Measurements from ENCODE around the gene CMSS1.

CMSS1 gene

DNA sequence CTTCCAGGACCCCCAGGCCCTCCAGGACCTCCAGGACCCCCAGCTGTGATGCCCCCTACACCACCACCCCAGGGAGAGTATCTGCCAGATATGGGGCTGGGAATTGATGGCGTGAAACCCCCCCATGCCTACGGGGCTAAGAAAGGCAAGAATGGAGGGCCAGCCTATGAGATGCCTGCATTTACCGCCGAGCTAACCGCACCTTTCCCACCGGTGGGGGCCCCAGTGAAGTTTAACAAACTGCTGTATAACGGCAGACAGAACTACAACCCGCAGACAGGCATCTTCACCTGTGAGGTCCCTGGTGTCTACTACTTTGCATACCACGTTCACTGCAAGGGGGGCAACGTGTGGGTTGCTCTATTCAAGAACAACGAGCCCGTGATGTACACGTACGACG is 22.1 kb upstream of the CMSS1 start:
- H3K27ac Mint-ChIP-seq, result no peak overlapping the region
- no peak overlapping the region for H3K4me3 Mint-ChIP-seq
- H3K36me3 Mint-ChIP-seq (ENCODE audit: low read depth), result no peaks in the 10 kb centered on the region
- H3K9me3 Mint-ChIP-seq, result no peaks in the 10 kb centered on the region
- H3K4me1 Mint-ChIP-seq (ENCODE audit: low read depth), result no peaks in the 10 kb centered on the region
- peaks cover 7% of the 10 kb centered on the region for H3K27me3 Mint-ChIP-seq (ENCODE audit: low read depth)

DNA sequence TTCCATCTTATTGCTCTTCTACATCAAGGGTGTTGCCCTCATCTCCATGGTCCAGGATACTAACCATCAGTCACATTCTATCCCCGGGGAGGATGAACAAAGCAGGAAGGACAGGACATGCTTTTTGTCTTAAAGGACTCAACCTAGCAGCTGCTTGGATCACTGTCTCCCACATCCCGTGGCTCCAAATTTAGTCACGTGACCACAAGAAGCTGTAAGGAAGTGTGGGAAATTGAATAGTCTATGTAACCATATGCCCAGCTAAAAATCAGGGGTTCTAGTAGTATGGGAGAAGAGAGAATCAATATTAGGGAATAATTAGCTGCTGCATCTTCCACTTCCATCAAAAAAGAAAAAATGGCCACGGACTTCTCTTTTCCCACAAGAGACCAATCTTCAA is 18.2 kb upstream of the CMSS1 start:
- Mint-ChIP-seq H3K27me3 (ENCODE audit: low read depth) (peaks cover 3% of the 10 kb centered on the region), H3K27ac (no peak overlapping the region), H3K36me3 (ENCODE audit: low read depth) (no peaks in the 10 kb centered on the region)

DNA sequence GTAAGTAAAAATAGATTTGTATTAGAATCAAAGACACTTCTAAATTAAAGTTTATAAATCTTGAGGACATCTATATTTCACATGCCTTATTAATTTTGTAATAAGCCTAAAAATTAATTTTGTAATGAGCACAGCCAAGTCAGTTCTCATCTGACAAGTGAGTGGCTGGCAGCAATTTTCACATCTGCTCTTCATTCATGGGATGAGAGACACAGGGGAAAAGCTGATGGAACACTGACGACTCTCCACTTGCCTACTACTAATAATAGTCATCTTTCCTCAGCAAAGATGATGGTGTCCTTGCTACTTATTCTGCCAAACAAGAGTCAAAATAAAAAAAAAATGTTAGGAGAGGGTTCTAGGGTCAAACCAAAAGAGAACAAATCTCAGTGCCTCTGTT is 14.4 kb upstream of the CMSS1 start:
- no peaks in the 10 kb centered on the region for H3K4me1 Mint-ChIP-seq (ENCODE audit: low read depth)
- peaks cover 15% of the 10 kb centered on the region for H3K9me3 Mint-ChIP-seq
- H3K36me3 Mint-ChIP-seq (ENCODE audit: low read depth), result peaks cover 6% of the 10 kb centered on the region
- peaks cover 3% of the 10 kb centered on the region for H3K27me3 Mint-ChIP-seq (ENCODE audit: low read depth)
- H3K4me3 Mint-ChIP-seq, result no peak overlapping the region
- H3K27ac Mint-ChIP-seq, result no peak overlapping the region

More for the DNA sequence above, 18.2 kb upstream of the CMSS1 start:
- Mint-ChIP-seq H3K4me1 (ENCODE audit: low read depth) (no peaks in the 10 kb centered on the region), H3K9me3 (peaks cover 3% of the 10 kb centered on the region), H3K4me3 (no peak overlapping the region)

DNA sequence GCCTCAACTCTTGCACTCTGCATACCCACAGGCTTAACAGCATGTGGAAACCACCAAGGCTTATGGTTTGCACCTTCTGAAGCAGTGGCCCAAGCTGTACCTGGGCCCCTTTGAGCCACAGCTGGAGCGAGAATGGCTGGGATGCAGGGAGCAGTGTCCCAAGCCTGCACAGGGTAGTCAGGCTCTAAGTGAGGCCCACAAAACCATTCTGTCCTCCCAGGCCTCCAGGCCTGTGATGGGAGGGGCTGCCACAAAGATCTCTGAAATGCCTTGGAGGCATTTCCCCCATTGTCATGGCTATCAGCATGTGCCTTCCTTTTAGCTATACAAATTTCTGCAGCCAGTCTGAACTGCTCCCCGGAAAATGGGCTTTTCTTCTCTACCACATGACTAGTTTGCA is 12.5 kb upstream of the CMSS1 start:
- Mint-ChIP-seq H3K4me1 (ENCODE audit: low read depth) (no peaks in the 10 kb centered on the region), H3K27me3 (ENCODE audit: low read depth) (peaks cover 4% of the 10 kb centered on the region), H3K36me3 (ENCODE audit: low read depth) (peaks cover 6% of the 10 kb centered on the region)

DNA sequence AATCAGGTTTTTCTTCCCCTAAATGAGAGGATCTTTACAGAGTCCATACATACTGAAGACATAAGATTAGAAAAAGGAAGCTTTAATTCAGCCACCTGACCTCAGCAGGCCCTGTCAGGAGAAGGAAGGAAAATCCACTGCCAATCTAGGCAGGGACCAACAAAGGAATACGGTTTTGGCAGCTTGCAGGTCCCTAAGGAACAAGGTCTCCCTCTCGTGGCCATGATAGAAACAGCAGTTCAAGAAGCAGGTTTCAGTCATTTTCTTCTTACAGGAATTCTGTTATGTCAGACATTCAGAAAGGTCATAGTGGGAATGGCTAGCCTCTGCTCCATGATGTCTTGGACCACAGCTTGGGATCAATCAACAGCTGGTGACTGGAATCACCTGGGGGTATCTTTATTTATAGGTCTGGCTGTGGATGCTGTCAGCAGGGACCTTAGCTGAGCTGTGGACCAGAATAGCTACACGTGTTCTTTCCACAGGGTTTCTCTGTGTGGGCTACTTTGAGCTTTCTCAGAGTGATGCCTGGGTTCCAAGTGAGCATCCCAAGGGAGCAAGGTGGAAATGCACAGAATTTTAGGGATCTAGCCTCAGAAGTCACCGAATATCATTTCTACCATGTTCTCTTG is 9.4 kb upstream of the CMSS1 start:
- no peak overlapping the region for H3K27ac Mint-ChIP-seq

More for the DNA sequence above, 12.5 kb upstream of the CMSS1 start:
- no peak overlapping the region for H3K4me3 Mint-ChIP-seq
- no peak overlapping the region for H3K27ac Mint-ChIP-seq
- peaks cover 15% of the 10 kb centered on the region for H3K9me3 Mint-ChIP-seq

DNA sequence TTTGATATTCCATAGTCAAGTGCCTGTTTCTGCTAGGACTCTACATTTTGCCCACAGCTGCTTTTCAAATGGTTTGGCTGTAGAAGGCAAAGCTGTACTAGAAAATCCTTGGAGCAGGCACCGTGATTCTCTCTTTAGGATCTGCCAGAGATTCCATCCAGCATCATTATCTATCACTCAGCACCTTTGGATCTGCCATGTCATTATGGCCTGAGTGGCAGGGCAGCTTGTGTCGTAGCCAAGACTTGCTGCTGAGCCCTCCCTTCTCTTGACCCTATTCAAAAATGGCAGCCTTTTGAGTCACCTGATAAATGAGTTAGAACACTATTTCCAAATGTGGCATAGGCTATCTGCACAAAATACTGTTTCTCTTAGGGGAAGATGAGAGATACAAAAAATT is 8.1 kb upstream of the CMSS1 start:
- Mint-ChIP-seq H3K4me3 (no peak overlapping the region), H3K9me3 (peaks cover 10% of the 10 kb centered on the region), H3K27me3 (ENCODE audit: low read depth) (peaks cover 10% of the 10 kb centered on the region), H3K27ac (no peak overlapping the region), H3K4me1 (ENCODE audit: low read depth) (no peaks in the 10 kb centered on the region), H3K36me3 (ENCODE audit: low read depth) (peaks cover 6% of the 10 kb centered on the region)

More for the DNA sequence above, 9.4 kb upstream of the CMSS1 start:
- Mint-ChIP-seq H3K36me3 (ENCODE audit: low read depth) (peaks cover 6% of the 10 kb centered on the region), H3K4me3 (no peak overlapping the region), H3K9me3 (peaks cover 15% of the 10 kb centered on the region), H3K27me3 (ENCODE audit: low read depth) (peaks cover 10% of the 10 kb centered on the region), H3K4me1 (ENCODE audit: low read depth) (no peaks in the 10 kb centered on the region)

DNA sequence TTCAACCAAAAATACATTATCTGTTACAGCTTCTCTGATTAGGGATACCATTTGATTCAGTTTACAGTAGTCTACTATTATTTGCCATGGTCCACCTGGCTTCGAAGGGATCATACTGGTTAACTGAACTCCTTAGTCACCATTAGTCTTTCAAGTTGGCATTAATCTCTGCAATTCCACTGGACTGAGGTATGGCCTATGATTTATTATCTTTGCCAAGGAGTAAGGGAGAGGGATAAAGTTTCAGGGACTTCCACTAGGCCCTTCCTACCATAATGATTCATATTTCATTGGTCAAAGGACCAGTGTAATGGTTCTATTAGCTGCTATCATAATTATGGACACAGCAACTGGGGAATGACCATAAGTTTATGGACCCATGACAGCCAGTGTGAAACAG is 7.3 kb upstream of the CMSS1 start:
- Mint-ChIP-seq H3K27ac (no peak overlapping the region), H3K4me1 (ENCODE audit: low read depth) (no peaks in the 10 kb centered on the region)

DNA sequence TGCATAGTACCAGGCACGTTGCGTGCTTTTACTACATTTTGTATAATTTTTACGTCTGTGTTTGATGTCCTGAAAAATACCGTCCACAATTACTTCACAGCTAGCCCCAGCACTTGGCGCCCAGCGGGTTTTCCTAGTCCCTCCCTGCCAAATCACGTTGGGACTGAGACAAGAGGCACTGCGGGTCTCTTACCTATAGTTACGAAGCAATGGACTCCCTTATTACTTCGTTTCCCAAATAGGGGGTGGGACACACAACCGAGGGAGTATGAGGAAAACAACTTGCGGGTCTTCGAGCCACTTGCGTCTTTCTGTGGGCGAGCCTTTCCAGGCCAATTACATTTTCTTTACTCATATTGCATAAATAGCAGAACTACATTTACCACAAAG is 620 bp upstream of the CMSS1 start:
- peak overlapping the region; percentile 89 for H3K4me3 Mint-ChIP-seq
- peaks cover 4% of the 10 kb centered on the region for H3K27me3 Mint-ChIP-seq (ENCODE audit: low read depth)
- no peaks in the 10 kb centered on the region for H3K9me3 Mint-ChIP-seq
- H3K36me3 Mint-ChIP-seq (ENCODE audit: low read depth), result no peaks in the 10 kb centered on the region
- peaks cover 26% of the 10 kb centered on the region for H3K4me1 Mint-ChIP-seq (ENCODE audit: low read depth)
- peak overlapping the region; percentile 89 for H3K27ac Mint-ChIP-seq

More for the DNA sequence above, 7.3 kb upstream of the CMSS1 start:
- H3K27me3 Mint-ChIP-seq (ENCODE audit: low read depth), result peaks cover 10% of the 10 kb centered on the region
- peaks cover 6% of the 10 kb centered on the region for H3K9me3 Mint-ChIP-seq
- H3K36me3 Mint-ChIP-seq (ENCODE audit: low read depth), result peaks cover 5% of the 10 kb centered on the region
- H3K4me3 Mint-ChIP-seq, result no peak overlapping the region

DNA sequence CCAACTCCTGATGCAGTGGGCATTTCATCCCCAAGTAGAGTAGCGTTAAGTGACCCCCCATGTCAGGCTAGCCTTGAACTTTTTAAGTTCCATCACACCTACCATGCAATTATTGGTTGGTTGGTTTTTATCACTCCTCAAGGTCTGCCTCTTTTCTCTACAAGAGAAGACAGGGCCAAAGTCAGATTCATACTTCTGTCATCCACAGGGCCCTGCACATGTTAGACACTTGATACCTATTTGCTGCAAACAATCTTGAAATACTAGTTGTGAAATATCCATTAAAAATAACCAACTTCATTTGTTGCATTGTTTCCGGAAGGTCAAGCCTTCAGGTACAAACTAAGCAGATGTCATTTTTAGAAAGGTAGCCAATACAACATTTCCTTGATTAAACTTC is 1.2 kb downstream of the CMSS1 start:
- no peaks in the 10 kb centered on the region for H3K27me3 Mint-ChIP-seq (ENCODE audit: low read depth)
- H3K36me3 Mint-ChIP-seq (ENCODE audit: low read depth), result peaks cover 2% of the 10 kb centered on the region
- no peaks in the 10 kb centered on the region for H3K9me3 Mint-ChIP-seq
- H3K27ac Mint-ChIP-seq, result peak overlapping the region; percentile 29
- H3K4me3 Mint-ChIP-seq, result peak overlapping the region; percentile 89
- H3K4me1 Mint-ChIP-seq (ENCODE audit: low read depth), result peaks cover 26% of the 10 kb centered on the region

DNA sequence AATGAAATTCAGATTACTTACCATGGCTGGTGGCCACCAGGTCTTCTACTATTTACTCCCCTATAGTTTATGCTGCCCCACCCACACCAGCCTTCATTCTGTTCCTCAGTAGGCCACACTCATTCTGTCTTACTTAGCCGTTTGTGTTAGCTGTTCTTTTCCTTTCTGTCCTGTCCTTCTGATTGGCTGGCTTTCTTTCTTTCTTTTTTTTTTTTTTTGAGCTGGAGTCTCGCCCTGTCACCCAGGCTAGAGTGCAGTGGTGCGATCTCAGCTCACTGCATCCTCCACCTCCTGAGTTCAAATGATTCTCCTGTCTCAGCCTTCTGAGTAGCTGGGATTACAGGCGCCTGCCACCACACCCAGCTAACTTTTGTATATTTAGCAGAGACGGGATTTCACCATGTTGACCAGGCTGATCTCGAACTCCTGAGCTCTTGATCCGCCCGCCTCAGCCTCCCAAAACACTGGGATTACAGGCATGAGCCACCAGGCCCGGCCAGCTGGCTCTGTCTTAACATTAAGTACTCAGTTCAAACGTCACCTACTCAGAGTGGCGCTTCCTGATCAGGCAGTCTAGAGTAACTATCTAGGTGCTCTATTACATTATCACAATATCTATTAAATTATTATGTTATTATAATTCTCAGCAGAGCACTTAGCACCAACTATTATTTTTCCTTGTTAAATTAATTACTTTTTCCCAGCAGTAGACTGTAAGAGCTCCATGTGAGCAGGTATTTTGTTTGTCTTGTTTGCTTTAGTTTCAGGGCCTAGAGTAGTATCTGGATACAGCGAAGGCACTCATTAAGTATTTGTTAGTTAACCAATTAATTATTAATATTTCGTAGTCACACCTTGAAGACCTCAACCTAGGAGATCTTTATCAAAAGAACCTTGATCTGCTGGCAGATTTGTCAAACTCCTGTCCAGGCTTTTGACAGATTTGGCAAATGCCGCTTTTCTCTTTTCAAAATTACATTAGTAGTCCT is 6.4 kb downstream of the CMSS1 start:
- Mint-ChIP-seq H3K27ac (no peak overlapping the region), H3K27me3 (ENCODE audit: low read depth) (no peaks in the 10 kb centered on the region), H3K4me1 (ENCODE audit: low read depth) (peaks cover 10% of the 10 kb centered on the region), H3K36me3 (ENCODE audit: low read depth) (peaks cover 2% of the 10 kb centered on the region), H3K4me3 (no peak overlapping the region), H3K9me3 (no peaks in the 10 kb centered on the region)

DNA sequence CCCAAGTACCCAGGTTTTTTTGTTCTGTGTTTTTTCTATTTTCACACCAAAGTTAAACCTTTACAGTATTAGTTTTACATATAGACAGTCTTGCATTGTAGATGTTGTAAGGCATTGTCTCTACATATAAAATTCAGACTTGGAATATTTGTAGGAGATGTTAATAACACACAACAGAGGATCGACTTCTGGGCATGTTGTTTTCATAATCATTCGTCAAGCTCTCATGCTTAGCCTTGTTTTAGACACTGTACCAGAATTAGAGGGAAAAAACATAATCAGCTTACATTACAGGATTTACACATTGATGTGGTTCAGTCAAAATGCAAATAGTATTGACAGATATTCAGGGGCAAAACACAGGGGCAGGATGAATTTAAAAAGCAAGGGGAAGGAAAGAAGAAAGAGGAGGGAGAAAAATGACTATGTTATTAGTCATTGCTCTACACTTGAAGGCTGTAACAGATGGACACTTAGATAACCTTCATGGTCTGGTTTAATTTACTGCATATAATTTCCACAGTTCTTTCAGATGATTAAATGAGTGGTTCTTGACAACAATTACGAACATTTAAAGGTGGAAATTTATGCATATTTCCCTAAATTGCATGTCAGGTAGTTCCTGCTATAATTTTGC is 7.5 kb downstream of the CMSS1 start:
- H3K4me1 Mint-ChIP-seq (ENCODE audit: low read depth), result peaks cover 7% of the 10 kb centered on the region
- peaks cover 2% of the 10 kb centered on the region for H3K36me3 Mint-ChIP-seq (ENCODE audit: low read depth)
- H3K27me3 Mint-ChIP-seq (ENCODE audit: low read depth), result no peaks in the 10 kb centered on the region
- no peak overlapping the region for H3K27ac Mint-ChIP-seq
- no peak overlapping the region for H3K4me3 Mint-ChIP-seq
- H3K9me3 Mint-ChIP-seq, result no peaks in the 10 kb centered on the region

DNA sequence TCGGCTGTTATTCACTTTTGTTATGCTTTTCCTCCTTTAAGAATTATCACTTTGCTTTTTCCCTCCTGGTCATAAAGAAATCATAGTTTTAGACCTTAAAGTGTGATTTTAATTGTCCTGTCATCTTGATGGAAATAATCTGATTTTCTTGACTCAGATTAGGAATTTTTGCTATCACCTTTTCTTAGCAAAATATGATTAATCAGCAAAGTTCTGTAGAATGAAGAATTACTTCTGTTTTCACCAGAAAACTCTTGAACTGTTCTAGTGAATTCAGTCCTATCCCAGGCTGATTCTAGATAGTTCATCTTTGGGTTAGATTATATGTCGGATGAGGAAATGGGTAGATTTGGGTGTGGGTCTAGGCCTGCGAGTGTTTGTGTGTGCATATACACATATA is 12.2 kb downstream of the CMSS1 start:
- Mint-ChIP-seq H3K27ac (no peak overlapping the region), H3K4me1 (ENCODE audit: low read depth) (peaks cover 2% of the 10 kb centered on the region), H3K4me3 (no peak overlapping the region), H3K36me3 (ENCODE audit: low read depth) (no peaks in the 10 kb centered on the region), H3K27me3 (ENCODE audit: low read depth) (no peaks in the 10 kb centered on the region), H3K9me3 (no peaks in the 10 kb centered on the region)

DNA sequence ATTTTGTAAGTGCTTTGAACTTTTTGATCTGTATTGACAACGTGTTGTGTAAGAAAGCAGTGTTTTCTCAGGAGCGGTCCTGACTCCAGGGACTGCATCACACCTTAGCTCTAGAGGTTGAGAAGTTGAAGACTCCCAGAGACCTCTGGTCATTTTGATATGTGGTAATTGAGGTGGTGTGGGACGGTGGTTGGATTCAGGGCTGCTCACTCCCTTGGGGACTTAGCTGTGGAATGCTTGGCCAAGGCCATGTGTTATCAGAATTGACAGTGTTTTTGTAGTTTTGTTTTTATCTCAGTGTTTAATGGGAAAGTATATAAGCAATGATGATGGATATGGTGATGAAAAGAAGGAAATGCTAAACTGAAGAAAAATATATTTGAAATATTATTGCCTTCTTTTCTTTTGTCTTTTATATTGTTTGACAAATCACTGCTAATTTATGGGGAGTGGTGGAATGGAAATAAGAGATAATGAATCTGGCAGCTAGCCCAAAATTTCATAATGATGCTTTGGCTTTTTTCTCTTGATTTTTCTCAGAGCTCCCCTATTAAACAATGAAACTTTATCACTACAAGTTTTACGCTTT is 16.0 kb downstream of the CMSS1 start:
- no peak overlapping the region for H3K4me3 Mint-ChIP-seq
- peaks cover 2% of the 10 kb centered on the region for H3K4me1 Mint-ChIP-seq (ENCODE audit: low read depth)
- no peaks in the 10 kb centered on the region for H3K9me3 Mint-ChIP-seq
- no peaks in the 10 kb centered on the region for H3K36me3 Mint-ChIP-seq (ENCODE audit: low read depth)
- H3K27me3 Mint-ChIP-seq (ENCODE audit: low read depth), result no peaks in the 10 kb centered on the region
- H3K27ac Mint-ChIP-seq, result no peak overlapping the region

DNA sequence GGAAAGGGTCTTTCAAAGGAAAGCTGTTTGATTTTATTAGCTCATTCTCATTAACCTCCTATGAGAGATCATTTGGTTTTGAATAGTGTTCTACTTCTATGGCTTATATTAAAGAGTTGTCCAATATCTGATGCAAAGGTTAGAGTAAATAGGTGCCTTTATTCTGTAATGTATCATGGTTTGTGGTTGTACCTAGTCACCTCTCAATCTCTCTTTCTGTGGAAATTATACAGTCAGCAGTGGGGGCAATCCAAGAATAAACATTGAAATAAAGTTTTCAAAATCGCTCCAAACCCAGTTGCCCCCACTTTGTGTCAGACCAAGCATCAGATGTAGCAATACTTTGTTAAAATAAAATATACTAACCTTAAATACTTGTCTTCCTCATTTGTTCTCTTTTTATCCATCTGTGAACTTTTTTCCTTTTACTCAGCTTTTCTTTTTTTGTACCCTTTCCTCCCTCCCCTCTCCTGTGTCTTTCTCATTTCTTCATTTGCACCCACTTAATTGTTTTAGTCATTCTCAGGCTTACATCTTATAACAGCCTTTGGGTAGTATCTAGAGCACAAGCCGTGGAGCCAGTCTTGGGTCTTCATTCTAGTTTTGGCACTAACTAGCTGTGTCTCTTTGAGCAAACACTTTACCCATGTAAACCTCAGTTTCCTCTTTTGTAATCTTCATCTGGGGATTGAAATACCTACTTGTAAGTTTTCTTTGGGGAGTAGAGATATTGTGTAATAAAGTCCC is 16.7 kb downstream of the CMSS1 start:
- Mint-ChIP-seq H3K4me3 (no peak overlapping the region), H3K36me3 (ENCODE audit: low read depth) (no peaks in the 10 kb centered on the region), H3K27me3 (ENCODE audit: low read depth) (no peaks in the 10 kb centered on the region), H3K27ac (no peak overlapping the region), H3K4me1 (ENCODE audit: low read depth) (peaks cover 2% of the 10 kb centered on the region), H3K9me3 (no peaks in the 10 kb centered on the region)

Data from T-helper 1 cell treated with Interleukin-12 subunit alpha and Interleukin-12 subunit beta and Interleukin-4 antibody, amounts not matched to agents 30 μg/mL and 1 μg/mL, for 36 hours (primary cell).